ENCODE data around the gene CHD2.
"Not testable (repeated sequence)": the region's sequence is repeated elsewhere in the genome, so short reads cannot be mapped to it uniquely, and the experiment has no call there.

Gene CHD2

DNA sequence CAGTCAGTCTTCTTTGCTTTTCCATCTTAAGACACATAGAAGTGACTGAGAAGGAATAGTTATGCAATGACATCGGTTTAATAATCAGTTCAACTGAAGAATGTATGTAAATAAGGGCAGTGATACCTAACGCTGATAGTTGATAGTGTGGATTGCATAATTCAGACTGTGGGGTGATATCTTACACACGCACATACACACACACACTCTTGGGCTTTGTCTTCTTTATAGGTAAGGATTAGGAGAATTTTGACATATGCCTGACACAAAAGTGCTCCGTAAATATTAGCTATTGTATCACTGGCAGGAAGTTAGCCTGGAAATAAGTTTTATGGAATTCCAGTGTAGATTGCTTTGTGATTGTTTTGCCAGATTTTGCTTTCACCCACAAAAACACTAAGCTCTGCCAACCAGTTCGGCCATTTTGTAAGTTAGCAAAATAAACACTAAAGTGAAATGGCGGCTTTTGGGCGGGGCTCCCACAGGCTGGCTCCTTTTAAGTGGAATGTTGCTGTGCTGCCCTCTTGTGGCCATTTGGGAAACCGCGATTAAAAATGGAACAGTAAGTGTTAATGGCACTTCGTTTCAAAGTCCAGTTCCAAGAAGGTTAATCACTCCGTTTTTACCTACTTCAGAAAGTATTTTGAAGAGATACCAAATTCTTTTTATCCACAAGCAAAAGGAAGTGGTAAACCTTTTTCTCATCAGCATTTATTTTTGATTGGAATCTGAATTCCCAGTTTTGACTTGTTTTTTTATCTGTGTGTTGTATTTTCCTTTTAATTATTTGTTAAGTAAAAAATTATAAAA, 17.7 kb downstream of the CHD2 start:
- TF ChIP-seq CTCF (IDR thresholded peaks at IDR 0.05; ENCODE audit: low read depth, low read length) = peak; percentile 65
- DNase-seq = peak; percentile 92
- Histone ChIP-seq H3K27ac (peak overlapping the region; percentile 51), H3K36me3 (peaks cover 33% of the 10 kb centered on the region), H3K27me3 (ENCODE audit: insufficient read depth, low read depth, severe bottlenecking) (no peaks in the 10 kb centered on the region), H3K4me3 (ENCODE audit: low read depth, low read length) (no peak overlapping the region), H3K9me3 (ENCODE audit: severe bottlenecking) (no peaks in the 10 kb centered on the region)

DNA sequence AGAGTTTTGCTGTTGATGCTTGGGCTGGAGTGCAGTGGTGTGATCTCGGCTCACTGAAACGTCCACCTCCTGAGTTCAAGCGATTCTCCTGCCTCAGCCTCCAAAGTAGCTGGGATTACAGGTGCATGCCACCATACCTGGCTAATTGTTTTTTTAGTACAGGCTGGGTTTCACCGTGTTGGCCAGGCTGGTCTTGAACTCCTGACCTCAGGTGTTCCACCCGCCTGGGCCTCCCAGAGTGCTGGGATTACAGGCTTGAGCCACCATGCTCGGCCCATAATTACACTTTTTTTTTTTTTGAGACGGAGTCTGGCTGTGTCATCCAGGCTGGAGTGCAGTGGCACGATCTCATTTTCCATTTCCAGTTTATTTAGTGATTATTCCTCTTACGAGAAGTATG, 18.8 kb downstream of the CHD2 start:
- H3K27me3 ChIP-seq (ENCODE audit: insufficient read depth, low read depth, severe bottlenecking); H3K27ac ChIP-seq; H3K9me3 ChIP-seq (ENCODE audit: severe bottlenecking); DNase-seq; H3K4me3 ChIP-seq (ENCODE audit: low read depth, low read length): not testable (repeated sequence)
- peaks cover 28% of the 10 kb centered on the region for H3K36me3 ChIP-seq

DNA sequence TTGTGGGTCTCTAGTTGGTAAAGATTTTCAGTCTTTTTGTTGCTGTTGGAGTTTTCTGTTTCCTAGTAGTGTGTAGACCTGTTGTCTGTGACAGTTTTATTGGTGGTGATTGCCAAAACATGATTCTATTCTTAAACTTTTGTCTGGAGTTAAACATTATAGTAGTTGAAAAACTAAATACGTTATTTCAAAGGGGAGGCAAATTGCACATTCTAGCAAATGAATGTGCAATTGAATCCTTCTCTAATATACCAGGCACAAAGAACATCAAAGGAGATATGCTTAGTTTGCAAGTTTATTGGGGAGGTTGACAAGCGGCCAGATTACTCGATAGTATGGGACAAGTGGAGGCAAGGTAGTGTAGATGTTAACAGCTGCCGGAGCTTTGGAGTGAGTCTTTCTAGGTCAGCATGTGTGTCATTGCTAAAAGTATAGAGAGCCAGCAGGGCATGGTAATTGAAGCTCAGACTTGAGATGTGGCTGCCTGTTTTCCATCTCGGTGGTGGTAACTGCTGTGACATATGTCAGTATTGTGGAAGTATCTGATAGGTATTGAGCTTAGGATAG, 20.6 kb downstream of the CHD2 start:
- no peak overlapping the region for H3K4me3 ChIP-seq (ENCODE audit: low read depth, low read length)
- no peaks in the 10 kb centered on the region for H3K27me3 ChIP-seq (ENCODE audit: insufficient read depth, low read depth, severe bottlenecking)
- no peak for TF ChIP-seq CTCF (IDR thresholded peaks at IDR 0.05; ENCODE audit: low read depth, low read length)
- H3K27ac ChIP-seq = no peak overlapping the region
- DNase-seq = no peak
- no peaks in the 10 kb centered on the region for H3K9me3 ChIP-seq (ENCODE audit: severe bottlenecking)
- peaks cover 45% of the 10 kb centered on the region for H3K36me3 ChIP-seq

DNA sequence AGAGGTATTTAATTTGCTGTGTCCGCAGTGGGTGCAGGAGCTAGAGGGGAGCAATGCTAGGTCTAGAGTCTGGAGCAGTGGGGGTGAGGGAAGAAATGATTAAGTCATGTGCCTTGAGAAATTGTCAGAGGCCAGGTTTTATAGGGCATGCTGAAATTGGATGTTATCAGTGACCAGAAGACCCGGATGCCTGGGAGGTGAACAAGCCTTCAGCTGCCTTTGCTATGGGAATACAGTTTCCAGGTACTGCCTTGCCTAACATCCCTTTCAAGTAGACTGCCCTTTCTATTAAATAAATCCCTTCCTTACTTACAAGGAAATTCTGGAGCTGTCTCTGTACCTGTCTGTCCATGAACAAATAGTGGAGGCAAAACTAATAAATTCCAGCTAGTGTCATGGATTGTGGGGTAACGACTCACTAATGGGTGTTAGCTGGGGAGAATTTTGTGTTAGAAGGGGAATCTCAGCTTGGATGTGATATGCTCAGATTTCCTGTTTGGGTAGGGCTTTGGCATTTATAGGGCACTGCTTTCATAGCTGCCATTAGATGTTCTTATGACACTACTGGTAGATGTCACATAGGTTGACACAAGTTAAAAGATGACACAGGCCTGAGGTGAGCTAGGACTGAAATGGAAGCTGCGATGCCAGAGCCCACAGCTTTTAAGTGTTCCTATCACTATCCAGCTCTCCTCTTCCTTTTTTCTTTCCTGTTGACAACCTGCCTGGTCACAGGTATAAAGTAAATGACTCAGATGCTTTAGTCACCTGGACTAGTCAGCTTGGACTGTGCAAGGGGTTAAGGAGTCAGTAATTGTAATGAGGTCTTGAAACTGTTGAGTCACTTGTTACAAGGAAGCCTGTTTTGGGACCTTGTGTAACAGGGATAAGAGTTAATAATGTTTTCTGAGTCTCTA, 21.3 kb downstream of the CHD2 start:
- no peak for DNase-seq
- H3K4me3 ChIP-seq (ENCODE audit: low read depth, low read length) = no peak overlapping the region
- TF ChIP-seq CTCF (IDR thresholded peaks at IDR 0.05; ENCODE audit: low read depth, low read length) = no peak
- peaks cover 49% of the 10 kb centered on the region for H3K36me3 ChIP-seq
- no peaks in the 10 kb centered on the region for H3K9me3 ChIP-seq (ENCODE audit: severe bottlenecking)
- H3K27ac ChIP-seq = no peak overlapping the region
- H3K27me3 ChIP-seq (ENCODE audit: insufficient read depth, low read depth, severe bottlenecking) = no peaks in the 10 kb centered on the region

GRCh38 chr15:92922418-92923002, 22.4 kb downstream of the CHD2 start:
- DNase-seq = no peak
- no peak overlapping the region for H3K27ac ChIP-seq
- peaks cover 53% of the 10 kb centered on the region for H3K36me3 ChIP-seq
- no peaks in the 10 kb centered on the region for H3K9me3 ChIP-seq (ENCODE audit: severe bottlenecking)
- no peak overlapping the region for H3K4me3 ChIP-seq (ENCODE audit: low read depth, low read length)
- TF ChIP-seq CTCF (IDR thresholded peaks at IDR 0.05; ENCODE audit: low read depth, low read length) = no peak
- H3K27me3 ChIP-seq (ENCODE audit: insufficient read depth, low read depth, severe bottlenecking) = no peaks in the 10 kb centered on the region

GRCh38 chr15:92924216-92924615, 24.1 kb downstream of the CHD2 start:
- H3K27ac ChIP-seq = no peak overlapping the region
- no peak for TF ChIP-seq CTCF (IDR thresholded peaks at IDR 0.05; ENCODE audit: low read depth, low read length)
- no peaks in the 10 kb centered on the region for H3K9me3 ChIP-seq (ENCODE audit: severe bottlenecking)
- H3K36me3 ChIP-seq = peaks cover 63% of the 10 kb centered on the region
- no peak for DNase-seq
- no peaks in the 10 kb centered on the region for H3K27me3 ChIP-seq (ENCODE audit: insufficient read depth, low read depth, severe bottlenecking)
- no peak overlapping the region for H3K4me3 ChIP-seq (ENCODE audit: low read depth, low read length)

Data from WERI-Rb-1 (cell line).